ENCODE data around the gene IFNW1. TPM values are rescaled to one million over a fixed set of nuclear protein-coding genes. Genes with fewer than 3 reads are reported as not detected.
A peak's percentile ranks its signal among the peaks of the same experiment; 100 is the strongest.
"Not testable (repeated sequence)": the region's sequence is repeated elsewhere in the genome, so short reads cannot be mapped to it uniquely, and the experiment has no call there.

The IFNW1 gene
- not detected for total RNA-seq

DNA sequence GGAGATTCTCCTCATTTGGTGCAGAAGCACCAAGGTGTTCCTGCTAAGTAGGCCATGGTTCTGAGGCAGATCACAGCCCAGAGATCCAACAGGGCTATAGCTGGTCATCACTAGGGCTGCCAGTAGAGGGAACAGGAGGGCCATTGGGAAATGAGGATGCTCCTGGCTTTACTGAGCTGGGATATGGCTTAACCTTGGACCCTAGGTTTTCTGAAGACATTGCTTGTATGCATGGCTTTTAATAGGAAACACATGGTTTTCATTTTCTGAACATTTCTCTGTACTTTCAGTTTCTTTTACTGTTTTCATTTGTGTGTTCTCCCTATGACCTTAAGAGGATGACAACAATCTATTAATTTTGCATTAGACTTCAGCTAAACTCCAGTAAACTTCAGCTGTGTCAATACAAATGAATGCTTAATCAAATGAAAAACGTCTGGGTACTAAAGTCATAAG, at the start of gene IFNW1:
IFNW1 (minus strand) TSS at position 406 of the 456 bp plus-strand sequence; CDS start at position 144, 262 bp downstream.
- CTCF ChIA-PET = interaction anchor here (0.8 to 1.8 kb wide), 3 partner anchors 9 to 53 kb away, joined by 3 to 6 read pairs (median 3); no protein-coding TSS in a partner anchor

GRCh38 chr9:21187487-21187886, 45.9 kb upstream of the IFNW1 start, which contains the start of gene IFNA4:
IFNA4 (minus strand) TSS chr9:21187587; CDS start chr9:21187531, 56 bp downstream.
- H3K9me3 Mint-ChIP-seq; H3K27ac Mint-ChIP-seq; H3K4me1 Mint-ChIP-seq (ENCODE audit: low read depth); H3K27me3 Mint-ChIP-seq; H3K36me3 Mint-ChIP-seq (ENCODE audit: low read depth); H3K4me3 Mint-ChIP-seq; POLR2A ChIA-PET; intact Hi-C loops (cut with micrococcal nuclease); ATAC-seq; DNase-seq: not testable (repeated sequence)
- CTCF ChIA-PET = interaction anchor here (0.8 kb wide), 1 partner anchor 208 kb away, joined by 4 read pairs; no protein-coding TSS in a partner anchor

More for the DNA sequence above, at the start of gene IFNW1:
- POLR2A ChIA-PET = no interaction called here
- TF ChIP-seq CTCF (IDR thresholded peaks at IDR 0.05) = no peak
- peaks cover 20% of the 10 kb centered on the region for H3K4me1 Mint-ChIP-seq (ENCODE audit: low read depth)
- H3K27ac Mint-ChIP-seq = no peak within 1 kb of the TSS
- H3K9me3 Mint-ChIP-seq = no peaks in the 10 kb centered on the region
- H3K27me3 Mint-ChIP-seq = no peaks in the 10 kb centered on the region
- intact Hi-C loops (cut with micrococcal nuclease) = no loop called here
- DNase-seq (no peak), ATAC-seq (no peak)
- no peaks in the 10 kb centered on the region for H3K36me3 Mint-ChIP-seq (ENCODE audit: low read depth)
- no peak within 1 kb of the TSS for H3K4me3 Mint-ChIP-seq

DNA sequence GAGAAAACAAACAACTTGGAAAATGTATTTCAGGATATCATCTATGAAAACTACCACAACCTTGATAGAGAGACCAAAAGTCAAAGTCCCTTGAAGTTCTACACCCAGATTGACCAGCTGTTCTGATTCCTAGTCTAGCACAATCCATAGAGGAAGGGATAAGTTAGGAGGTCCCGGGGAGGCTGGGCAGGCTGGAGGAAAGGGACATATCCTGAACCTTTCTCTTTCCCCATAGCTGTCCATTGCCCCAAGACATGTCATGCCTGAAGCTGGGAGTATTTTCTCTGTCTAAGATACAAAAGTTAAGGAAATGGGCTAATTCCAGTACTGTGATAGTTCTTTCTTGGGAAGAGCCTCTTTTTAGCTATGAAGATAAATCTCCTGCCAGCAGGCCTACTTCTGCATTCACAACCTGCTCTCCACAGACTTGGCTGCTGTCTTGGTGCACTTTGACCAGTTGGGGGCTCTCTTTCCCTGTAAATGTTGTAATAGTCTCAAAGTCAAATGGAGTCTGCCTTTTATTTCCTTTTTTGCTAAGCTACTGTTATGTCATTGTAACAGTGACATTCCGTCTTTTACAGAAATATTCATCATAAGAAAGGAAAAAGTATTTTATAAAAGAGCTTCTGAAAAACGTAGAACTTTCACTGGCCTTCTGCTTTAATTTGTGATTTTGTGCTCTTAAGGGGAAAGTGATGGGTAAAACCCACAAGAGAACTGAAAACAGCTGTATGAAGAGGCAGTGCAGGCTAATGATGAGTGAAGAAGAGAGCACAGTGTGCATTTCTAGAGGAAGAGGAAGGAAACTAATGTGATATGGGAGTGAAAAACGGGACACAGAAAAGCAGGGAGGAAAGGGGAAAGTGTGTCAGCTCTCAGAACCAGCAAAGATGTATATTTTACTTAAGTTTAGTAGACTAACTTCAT, 41.4 kb upstream of the IFNW1 start:
- H3K27ac Mint-ChIP-seq; intact Hi-C loops (cut with micrococcal nuclease); H3K36me3 Mint-ChIP-seq (ENCODE audit: low read depth); H3K9me3 Mint-ChIP-seq; H3K27me3 Mint-ChIP-seq; H3K4me1 Mint-ChIP-seq (ENCODE audit: low read depth); H3K4me3 Mint-ChIP-seq; POLR2A ChIA-PET: not testable (repeated sequence)
- TF ChIP-seq CTCF (IDR thresholded peaks at IDR 0.05) = peak; percentile 69
- ATAC-seq (peak; percentile 91), DNase-seq (peak; percentile 48)
- CTCF ChIA-PET = interaction anchor here (0.6 to 3.0 kb wide), 42 partner anchors 9 to 855 kb away, joined by 3 to 38 read pairs (median 4); no protein-coding TSS in a partner anchor

- DNase-seq (no peak), ATAC-seq (no peak)
- CTCF ChIA-PET = interaction anchor here (1.5 kb wide), 2 partner anchors 8 to 20 kb away, joined by 5 to 9 read pairs; no protein-coding TSS in a partner anchor
- H3K27ac Mint-ChIP-seq = no peak overlapping the region
- intact Hi-C loops (cut with micrococcal nuclease) = no loop called here
- no peaks in the 10 kb centered on the region for H3K4me1 Mint-ChIP-seq (ENCODE audit: low read depth)
- H3K4me3 Mint-ChIP-seq = no peak overlapping the region
- TF ChIP-seq CTCF (IDR thresholded peaks at IDR 0.05) = no peak
- POLR2A ChIA-PET = no interaction called here
- H3K9me3 Mint-ChIP-seq = no peaks in the 10 kb centered on the region
- H3K27me3 Mint-ChIP-seq = peaks cover 3% of the 10 kb centered on the region
- H3K36me3 Mint-ChIP-seq (ENCODE audit: low read depth) = no peaks in the 10 kb centered on the region
These were observed 33.0 kb upstream of the IFNW1 start for GRCh38 chr9:21174671-21175070.

DNA sequence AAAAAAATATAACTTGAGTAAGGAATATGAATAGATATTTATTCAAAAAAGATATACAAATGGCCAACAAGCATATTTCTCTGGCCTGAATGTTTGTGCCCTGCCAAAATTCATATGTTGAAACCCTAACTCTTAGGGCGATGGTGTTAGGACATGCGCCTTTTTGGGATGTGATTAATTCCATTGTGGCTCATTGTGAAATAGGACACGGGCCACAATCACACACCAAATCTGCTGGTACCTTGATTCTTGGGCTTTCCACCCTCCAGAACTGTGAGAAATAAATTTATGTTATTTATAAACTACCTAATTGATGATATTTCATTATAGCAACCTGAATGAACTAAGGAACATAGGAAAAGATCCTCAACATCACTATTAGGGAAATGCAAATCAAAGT, 30.5 kb upstream of the IFNW1 start:
- CTCF ChIA-PET = no interaction called here
- Mint-ChIP-seq H3K9me3 (no peaks in the 10 kb centered on the region), H3K27me3 (peaks cover under 1% of the 10 kb centered on the region), H3K4me3 (no peak overlapping the region), H3K4me1 (ENCODE audit: low read depth) (no peaks in the 10 kb centered on the region), H3K36me3 (ENCODE audit: low read depth) (no peaks in the 10 kb centered on the region), H3K27ac (no peak overlapping the region)
- intact Hi-C loops (cut with micrococcal nuclease) = no loop called here
- no peak for ATAC-seq
- POLR2A ChIA-PET = no interaction called here
- no peak for DNase-seq
- no peak for TF ChIP-seq CTCF (IDR thresholded peaks at IDR 0.05)

Measured in activated CD8-positive, alpha-beta T cell treated with anti-CD3 and anti-CD28 coated beads for 36 hours (primary cell).